A549 (cell line): ENCODE data around the gene CPB2. TPM values are rescaled to one million over a fixed set of nuclear protein-coding genes. Genes with fewer than 3 reads are reported as not detected.

Experiments
- ATAC-seq, 2 experiments: fragments of 200-7000 bp in 1 of 2; fragments of >200 bp in 1 of 2; cut with Nextera tagmentation in 1 of 2; cut with Tn5 transposase in 1 of 2; 3 replicates each; pipeline versions ENCODE4 v1.8.0 to v1.9.1; 2018 to 2020; ENCODE audit warnings: mild to moderate bottlenecking in 1 of 2, moderate library complexity in 1 of 2
- CTCF ChIA-PET: fragments of 300-600 bp; sonication (Branson Sonifier 250); formaldehyde crosslinking; extraction: SDS; loops from one replicate; lab custom pipeline; 2021; ENCODE audit warnings: antibody characterized with exemption, inconsistent platforms; lab: Yijun Ruan, JAX
- POLR2A ChIA-PET: fragments of 350-600 bp; formaldehyde crosslinking; extraction: SDS; loops from one replicate; lab custom pipeline; 2021; ENCODE audit warnings: antibody characterized with exemption, inconsistent platforms; lab: Yijun Ruan, JAX
- DNase-seq, 2 experiments: peaks; one replicate each; pipeline versions ENCODE4 v3.0.0 to v3.0.0-alpha.2; 2011 to 2016; ENCODE audit warnings: low read depth in 1 of 2, low spot score in 1 of 2
- FAIRE-seq: peaks from 2 replicates; lab custom pipeline; 2011; peaks lifted over from hg19 to GRCh38; lab: Jason Lieb, UNC
- H3K27ac ChIP-seq, 2 experiments: fragments of >200 bp; sonication (Bioruptor Twin); formaldehyde crosslinking; 3 replicates each; pipeline ENCODE4 v1.5.1; 2016 to 2017
- H3K4me1 ChIP-seq: fragments of >200 bp; sonication (Bioruptor Twin); formaldehyde crosslinking; 3 replicates; pipeline ENCODE4 v1.6.1; 2016
- H3K4me2 ChIP-seq: fragments of >200 bp; sonication (Bioruptor Twin); formaldehyde crosslinking; 3 replicates; pipeline ENCODE4 v1.6.1; 2016
- H3K4me3 ChIP-seq: fragments of >200 bp; sonication (Bioruptor Twin); formaldehyde crosslinking; 3 replicates; pipeline ENCODE4 v1.5.1; 2016
- H3K9me3 ChIP-seq: fragments of >200 bp; sonication (Bioruptor Twin); formaldehyde crosslinking; 3 replicates; pipeline ENCODE4 v1.6.1; 2016
- BHLHE40 ChIP-seq: IDR thresholded peaks from 2 replicates; pipeline ENCODE4 v1.6.1; 2012; ENCODE audit warnings: low read depth, low read length, inconsistent platforms
- EHMT2 ChIP-seq: fragments of 200-600 bp; sonication (generic); IDR thresholded peaks from 2 replicates; pipeline ENCODE4 v1.6.1; 2016; ENCODE audit warnings: antibody characterized with exemption, low read depth, mild to moderate bottlenecking, moderate library complexity
- FOXS1 ChIP-seq: fragments of 250-450 bp; sonication (Bioruptor Pico); IDR thresholded peaks from 2 replicates; pipeline ENCODE4 v1.5.0; 2020; ENCODE audit warnings: mild to moderate bottlenecking, moderate library complexity
- HDAC2 ChIP-seq: fragments of 200-600 bp; sonication (generic); IDR thresholded peaks from 2 replicates; pipeline ENCODE4 v1.6.1; 2016
- HOXB13 ChIP-seq: fragments of 250-450 bp; sonication (Bioruptor Pico); IDR thresholded peaks from 2 replicates; pipeline ENCODE4 v1.5.0; 2020; ENCODE audit warnings: low read depth, mild to moderate bottlenecking, moderate library complexity
- HOXB5 ChIP-seq: fragments of 250-450 bp; sonication (Bioruptor Pico); IDR thresholded peaks from 2 replicates; pipeline ENCODE4 v1.5.0; 2020; ENCODE audit warnings: mild to moderate bottlenecking, moderate library complexity
- KDM1A ChIP-seq: fragments of 200-600 bp; sonication (generic); IDR thresholded peaks from 2 replicates; pipeline ENCODE4 v1.6.1; 2016; ENCODE audit warnings: low read depth, mild to moderate bottlenecking
- MYC ChIP-seq: IDR thresholded peaks from 2 replicates; pipeline ENCODE4 v1.6.1; 2012; ENCODE audit warnings: mild to moderate bottlenecking, inconsistent platforms, low read length, improper control_type of control experiment, borderline replicate concordance
- NR3C1 ChIP-seq: fragments of >200 bp; sonication (Bioruptor Twin); formaldehyde crosslinking; IDR thresholded peaks from 3 replicates; pipeline ENCODE4 v1.6.1; 2017
- SMC3 ChIP-seq: fragments of >200 bp; sonication (Bioruptor Twin); formaldehyde crosslinking; IDR thresholded peaks from 3 replicates; pipeline ENCODE4 v1.6.1; 2018; ENCODE audit warnings: inconsistent platforms
- SREBF2 ChIP-seq: fragments of 450-650 bp; IDR thresholded peaks from 2 replicates; pipeline ENCODE4 v1.6.1; 2014; ENCODE audit warnings: mild to moderate bottlenecking, moderate library complexity
- ZFP36 ChIP-seq: fragments of 450-650 bp; IDR thresholded peaks from 2 replicates; pipeline ENCODE4 v1.6.1; 2014; ENCODE audit warnings: borderline replicate concordance; ENCODE audit not compliant: partially characterized antibody
- WGBS: methylation state at CpG from one replicate; pipeline ENCODE4 v1.1.6; 2017; ENCODE audit errors: missing lambda C conversion rate; 5-methylcytosine and 5-hydroxymethylcytosine counted together
- polyA plus RNA-seq, 4 experiments: library from polyadenylated mRNA; depleted of rRNA in 3 of 4; stranded (reverse); fragments of >200 nt; fragmentation: RNase III in 1 of 4; extraction: RNeasy Plus Mini Kit Qiagen cat#74134 plus additional on column Dnase treatment in 1 of 4; gene quantifications; 2 replicates in 3 of 4; 3 replicates in 1 of 4; pipeline ENCODE4 v1.2.3, GENCODE V29; 2011 to 2017
- TF ChIP-seq, protein P1 (sequence below): fragments of 250-450 bp; sonication (Bioruptor Pico); IDR thresholded peaks from 2 replicates; pipeline ENCODE4 v1.5.0; 2021; ENCODE audit warnings: mild to moderate bottlenecking, moderate library complexity, borderline replicate concordance
- TF ChIP-seq, protein P2 (sequence below): fragments of 450-650 bp; IDR thresholded peaks from 2 replicates; pipeline ENCODE4 v1.6.1; 2014; ENCODE audit warnings: antibody characterized with exemption
- TF ChIP-seq, protein P3 (sequence below): IDR thresholded peaks from 2 replicates; pipeline ENCODE4 v1.6.1; 2012; ENCODE audit warnings: low read depth, borderline replicate concordance
- TF ChIP-seq, protein P4 (sequence below): fragments of 250-450 bp; sonication (Bioruptor Pico); IDR thresholded peaks from 2 replicates; pipeline ENCODE4 v1.5.0; 2020; ENCODE audit warnings: low read depth, mild to moderate bottlenecking, moderate library complexity
- TF ChIP-seq, protein P5 (sequence below): fragments of 200-600 bp; sonication (generic); IDR thresholded peaks from 2 replicates; pipeline ENCODE4 v1.6.1; 2016; ENCODE audit warnings: antibody characterized with exemption, mild to moderate bottlenecking, moderate library complexity
- TF ChIP-seq, protein P6 (sequence below): IDR thresholded peaks from 2 replicates; pipeline ENCODE4 v1.6.1; 2012

CPB2 gene
- polyA plus RNA-seq, 2 of the 4 experiments (the other 2 are of a cell fraction), result 0.05 to 0.48 TPM

DNA sequence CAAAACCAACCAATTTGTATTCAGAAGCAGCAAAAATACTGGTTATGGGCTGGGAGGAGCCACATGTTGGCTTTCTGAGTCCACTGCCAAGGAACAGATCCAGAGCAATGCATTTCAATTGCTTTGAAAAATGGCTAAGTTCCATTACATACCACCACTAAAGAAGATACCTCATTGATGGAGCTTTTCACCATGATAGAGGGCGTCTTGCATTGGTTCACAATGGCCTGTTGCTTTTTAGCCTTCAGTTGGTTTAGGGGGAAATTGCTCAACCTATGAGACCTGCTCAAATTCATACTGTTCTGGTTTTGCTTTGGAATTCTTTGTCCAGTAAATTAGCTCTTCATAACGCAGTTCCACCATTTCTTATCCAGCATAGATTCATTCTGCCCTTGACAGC is 21.2 kb upstream of the CPB2 start:
- CTCF ChIA-PET, result interaction anchor here (0.5 to 4.2 kb wide), 22 partner anchors 9 to 503 kb away, joined by 3 to 31 read pairs (median 4); no protein-coding TSS in a partner anchor
- no peak for FAIRE-seq
- Histone ChIP-seq H3K9me3 (no peaks in the 10 kb centered on the region), H3K4me2 (no peak overlapping the region), H3K4me1 (no peaks in the 10 kb centered on the region), H3K4me3 (no peak overlapping the region), H3K27ac (no peak overlapping the region)
- ATAC-seq, result no peak
- DNase-seq, result no peak
- WGBS, result 3% methylated on average over 2 of the region's 2 CpGs
- no peak for TF ChIP-seq ZFP36
- TF ChIP-seq, protein P1, sequence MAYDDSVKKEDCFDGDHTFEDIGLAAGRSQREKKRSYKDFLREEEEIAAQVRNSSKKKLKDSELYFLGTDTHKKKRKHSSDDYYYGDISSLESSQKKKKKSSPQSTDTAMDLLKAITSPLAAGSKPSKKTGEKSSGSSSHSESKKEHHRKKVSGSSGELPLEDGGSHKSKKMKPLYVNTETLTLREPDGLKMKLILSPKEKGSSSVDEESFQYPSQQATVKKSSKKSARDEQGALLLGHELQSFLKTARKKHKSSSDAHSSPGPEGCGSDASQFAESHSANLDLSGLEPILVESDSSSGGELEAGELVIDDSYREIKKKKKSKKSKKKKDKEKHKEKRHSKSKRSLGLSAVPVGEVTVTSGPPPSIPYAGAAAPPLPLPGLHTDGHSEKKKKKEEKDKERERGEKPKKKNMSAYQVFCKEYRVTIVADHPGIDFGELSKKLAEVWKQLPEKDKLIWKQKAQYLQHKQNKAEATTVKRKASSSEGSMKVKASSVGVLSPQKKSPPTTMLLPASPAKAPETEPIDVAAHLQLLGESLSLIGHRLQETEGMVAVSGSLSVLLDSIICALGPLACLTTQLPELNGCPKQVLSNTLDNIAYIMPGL (CRISPR knock-in tag), result no peak
- no peak for TF ChIP-seq HDAC2
- TF ChIP-seq NR3C1, result no peak
- POLR2A ChIA-PET, result interaction anchor here (0.8 kb wide), 1 partner anchor 318 kb away, joined by 3 read pairs; no protein-coding TSS in a partner anchor

DNA sequence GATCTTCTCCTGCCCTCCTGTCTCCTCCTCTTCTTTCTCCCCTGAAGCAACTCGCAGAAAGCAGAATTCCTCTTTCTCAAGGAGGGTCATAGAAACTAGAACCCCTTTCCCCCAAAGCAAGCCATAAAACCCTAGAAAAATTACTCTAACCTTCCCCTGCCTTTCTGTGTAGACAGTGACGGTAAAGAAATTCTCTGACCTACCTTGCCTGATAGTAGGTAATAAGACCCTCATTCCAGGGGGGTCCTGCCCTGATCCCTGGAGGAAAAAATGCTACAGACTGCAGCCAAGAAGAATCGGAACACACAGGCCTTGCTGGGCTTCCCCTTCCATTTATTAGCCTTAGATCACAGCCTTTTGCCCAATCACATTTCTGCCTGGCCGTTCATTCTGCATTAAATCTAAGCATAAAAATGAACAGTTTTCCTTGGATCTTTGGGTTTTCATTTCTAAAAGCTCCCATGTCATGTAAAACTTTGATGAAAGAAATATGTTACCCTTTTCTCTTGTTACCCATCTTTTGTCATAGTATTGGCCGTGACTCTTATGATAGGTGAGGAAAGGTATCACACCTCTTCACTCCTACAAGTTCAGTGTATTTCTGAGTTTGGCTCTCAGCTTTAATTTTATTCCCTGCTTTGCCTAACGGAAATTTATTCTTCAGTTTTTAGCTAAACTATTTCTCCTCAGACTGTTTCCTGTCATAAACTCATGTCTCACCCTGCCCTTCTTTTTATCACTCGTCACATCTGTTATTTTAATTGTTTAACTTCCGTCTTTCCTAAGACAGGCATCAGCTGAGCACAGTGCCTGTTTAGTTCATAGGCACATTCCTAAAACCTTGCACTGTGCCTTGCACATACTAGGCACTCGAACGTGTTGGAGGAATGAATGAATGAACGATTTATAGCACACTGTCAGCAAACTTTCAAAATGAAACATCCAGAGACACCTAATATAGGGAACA is 20.4 kb upstream of the CPB2 start:
- H3K4me3 ChIP-seq, result no peak overlapping the region
- H3K4me2 ChIP-seq, result no peak overlapping the region
- DNase-seq, result no peak
- H3K27ac ChIP-seq, result no peak overlapping the region
- POLR2A ChIA-PET, result no interaction called here
- FAIRE-seq, result no peak
- H3K4me1 ChIP-seq, result peaks cover 5% of the 10 kb centered on the region; the same call in 2 of the 3 replicates
- 51% methylated on average over 11 of the region's 11 CpGs for WGBS
- CTCF ChIA-PET, result interaction anchor here (0.7 to 4.2 kb wide), 9 partner anchors 14 to 502 kb away, joined by 3 to 31 read pairs (median 6); no protein-coding TSS in a partner anchor
- no peak for ATAC-seq
- H3K9me3 ChIP-seq, result no peaks in the 10 kb centered on the region
- TF ChIP-seq, protein P2, sequence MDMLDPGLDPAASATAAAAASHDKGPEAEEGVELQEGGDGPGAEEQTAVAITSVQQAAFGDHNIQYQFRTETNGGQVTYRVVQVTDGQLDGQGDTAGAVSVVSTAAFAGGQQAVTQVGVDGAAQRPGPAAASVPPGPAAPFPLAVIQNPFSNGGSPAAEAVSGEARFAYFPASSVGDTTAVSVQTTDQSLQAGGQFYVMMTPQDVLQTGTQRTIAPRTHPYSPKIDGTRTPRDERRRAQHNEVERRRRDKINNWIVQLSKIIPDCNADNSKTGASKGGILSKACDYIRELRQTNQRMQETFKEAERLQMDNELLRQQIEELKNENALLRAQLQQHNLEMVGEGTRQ, result no peak

DNA sequence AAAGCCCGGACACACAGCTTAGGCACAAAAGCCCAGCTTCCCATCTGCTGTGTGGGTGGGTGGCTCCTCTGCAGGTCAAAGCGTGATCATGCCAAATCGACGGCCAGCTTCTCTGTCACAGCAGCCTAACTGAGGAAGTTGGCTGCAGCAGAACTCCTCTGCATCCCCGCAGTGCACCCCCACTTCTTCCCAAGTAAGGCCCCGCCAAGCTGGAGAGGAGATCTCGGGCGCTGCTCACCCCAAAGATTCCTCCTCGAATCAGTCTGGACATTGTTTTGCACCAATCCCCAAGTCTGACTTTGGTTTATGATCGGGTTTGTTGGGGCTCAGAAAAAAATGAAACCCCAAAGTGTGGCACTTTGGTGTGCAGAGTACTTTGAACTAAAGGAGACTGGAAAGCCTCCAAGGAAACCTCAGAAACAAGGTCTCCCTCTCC is 19.7 kb upstream of the CPB2 start:
- CTCF ChIA-PET, result no interaction called here
- WGBS, result 80% methylated on average over 10 of the region's 10 CpGs
- H3K4me2 ChIP-seq, result no peak overlapping the region

DNA sequence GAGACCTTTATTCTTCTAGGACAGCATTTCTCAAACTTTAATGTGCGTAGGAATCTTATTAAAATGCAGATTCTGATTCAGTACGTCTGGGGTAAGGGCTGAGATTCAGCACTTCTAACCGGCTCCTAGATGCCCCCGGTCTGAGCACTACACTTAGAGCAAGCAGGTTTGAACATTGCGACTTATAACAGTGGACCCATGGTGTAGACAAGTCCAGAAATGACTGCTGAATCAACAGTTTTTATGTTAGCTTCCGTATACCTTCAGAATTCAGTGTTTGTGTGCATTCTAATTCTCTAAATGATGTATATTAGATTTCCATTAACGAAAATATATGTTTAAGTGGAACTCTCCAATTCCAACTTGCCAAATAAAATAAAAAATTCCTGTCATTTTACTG is 17.5 kb upstream of the CPB2 start:
- ChIA-PET CTCF (interaction anchor here (0.6 kb wide), 1 partner anchor 751 kb away, joined by 3 read pairs; no protein-coding TSS in a partner anchor), POLR2A (no interaction called here)
- peaks cover 11% of the 10 kb centered on the region; the same call in 2 of the 3 replicates for H3K4me1 ChIP-seq
- ATAC-seq (no peak), FAIRE-seq (no peak), DNase-seq (no peak)
- WGBS, result 69% methylated on average over 7 of the region's 7 CpGs
- no peak overlapping the region; a peak in 1 of 6 replicates for H3K27ac ChIP-seq
- H3K4me3 ChIP-seq, result no peak overlapping the region
- no peak overlapping the region for H3K4me2 ChIP-seq
- H3K9me3 ChIP-seq, result no peaks in the 10 kb centered on the region
- TF ChIP-seq BHLHE40 (no peak), MYC (no peak), HOXB5 (CRISPR knock-in tag) (no peak), NR3C1 (no peak), SMC3 (no peak), HOXB13 (CRISPR knock-in tag) (no peak), KDM1A (no peak), FOXS1 (CRISPR knock-in tag) (no peak), SREBF2 (no peak)
- TF ChIP-seq, protein P3, sequence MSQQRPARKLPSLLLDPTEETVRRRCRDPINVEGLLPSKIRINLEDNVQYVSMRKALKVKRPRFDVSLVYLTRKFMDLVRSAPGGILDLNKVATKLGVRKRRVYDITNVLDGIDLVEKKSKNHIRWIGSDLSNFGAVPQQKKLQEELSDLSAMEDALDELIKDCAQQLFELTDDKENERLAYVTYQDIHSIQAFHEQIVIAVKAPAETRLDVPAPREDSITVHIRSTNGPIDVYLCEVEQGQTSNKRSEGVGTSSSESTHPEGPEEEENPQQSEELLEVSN, result no peak
- TF ChIP-seq, protein P4, sequence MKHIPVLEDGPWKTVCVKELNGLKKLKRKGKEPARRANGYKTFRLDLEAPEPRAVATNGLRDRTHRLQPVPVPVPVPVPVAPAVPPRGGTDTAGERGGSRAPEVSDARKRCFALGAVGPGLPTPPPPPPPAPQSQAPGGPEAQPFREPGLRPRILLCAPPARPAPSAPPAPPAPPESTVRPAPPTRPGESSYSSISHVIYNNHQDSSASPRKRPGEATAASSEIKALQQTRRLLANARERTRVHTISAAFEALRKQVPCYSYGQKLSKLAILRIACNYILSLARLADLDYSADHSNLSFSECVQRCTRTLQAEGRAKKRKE, result no peak
- TF ChIP-seq, protein P5, sequence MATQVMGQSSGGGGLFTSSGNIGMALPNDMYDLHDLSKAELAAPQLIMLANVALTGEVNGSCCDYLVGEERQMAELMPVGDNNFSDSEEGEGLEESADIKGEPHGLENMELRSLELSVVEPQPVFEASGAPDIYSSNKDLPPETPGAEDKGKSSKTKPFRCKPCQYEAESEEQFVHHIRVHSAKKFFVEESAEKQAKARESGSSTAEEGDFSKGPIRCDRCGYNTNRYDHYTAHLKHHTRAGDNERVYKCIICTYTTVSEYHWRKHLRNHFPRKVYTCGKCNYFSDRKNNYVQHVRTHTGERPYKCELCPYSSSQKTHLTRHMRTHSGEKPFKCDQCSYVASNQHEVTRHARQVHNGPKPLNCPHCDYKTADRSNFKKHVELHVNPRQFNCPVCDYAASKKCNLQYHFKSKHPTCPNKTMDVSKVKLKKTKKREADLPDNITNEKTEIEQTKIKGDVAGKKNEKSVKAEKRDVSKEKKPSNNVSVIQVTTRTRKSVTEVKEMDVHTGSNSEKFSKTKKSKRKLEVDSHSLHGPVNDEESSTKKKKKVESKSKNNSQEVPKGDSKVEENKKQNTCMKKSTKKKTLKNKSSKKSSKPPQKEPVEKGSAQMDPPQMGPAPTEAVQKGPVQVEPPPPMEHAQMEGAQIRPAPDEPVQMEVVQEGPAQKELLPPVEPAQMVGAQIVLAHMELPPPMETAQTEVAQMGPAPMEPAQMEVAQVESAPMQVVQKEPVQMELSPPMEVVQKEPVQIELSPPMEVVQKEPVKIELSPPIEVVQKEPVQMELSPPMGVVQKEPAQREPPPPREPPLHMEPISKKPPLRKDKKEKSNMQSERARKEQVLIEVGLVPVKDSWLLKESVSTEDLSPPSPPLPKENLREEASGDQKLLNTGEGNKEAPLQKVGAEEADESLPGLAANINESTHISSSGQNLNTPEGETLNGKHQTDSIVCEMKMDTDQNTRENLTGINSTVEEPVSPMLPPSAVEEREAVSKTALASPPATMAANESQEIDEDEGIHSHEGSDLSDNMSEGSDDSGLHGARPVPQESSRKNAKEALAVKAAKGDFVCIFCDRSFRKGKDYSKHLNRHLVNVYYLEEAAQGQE, result no peak
- TF ChIP-seq, protein P6, sequence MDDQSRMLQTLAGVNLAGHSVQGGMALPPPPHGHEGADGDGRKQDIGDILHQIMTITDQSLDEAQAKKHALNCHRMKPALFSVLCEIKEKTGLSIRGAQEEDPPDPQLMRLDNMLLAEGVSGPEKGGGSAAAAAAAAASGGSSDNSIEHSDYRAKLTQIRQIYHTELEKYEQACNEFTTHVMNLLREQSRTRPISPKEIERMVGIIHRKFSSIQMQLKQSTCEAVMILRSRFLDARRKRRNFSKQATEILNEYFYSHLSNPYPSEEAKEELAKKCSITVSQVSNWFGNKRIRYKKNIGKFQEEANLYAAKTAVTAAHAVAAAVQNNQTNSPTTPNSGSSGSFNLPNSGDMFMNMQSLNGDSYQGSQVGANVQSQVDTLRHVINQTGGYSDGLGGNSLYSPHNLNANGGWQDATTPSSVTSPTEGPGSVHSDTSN, result no peak

More for the DNA sequence above, 19.7 kb upstream of the CPB2 start:
- Histone ChIP-seq H3K4me3 (no peak overlapping the region), H3K27ac (no peak overlapping the region), H3K4me1 (peaks cover 11% of the 10 kb centered on the region; the same call in 2 of the 3 replicates), H3K9me3 (no peaks in the 10 kb centered on the region)
- DNase-seq (no peak), ATAC-seq (no peak), FAIRE-seq (no peak)
- POLR2A ChIA-PET, result no interaction called here
- TF ChIP-seq EHMT2, result no peak
